NOMO-1 (cell line): ENCODE data around the gene CTPS2.
"Not testable (repeated sequence)": the region's sequence is repeated elsewhere in the genome, so short reads cannot be mapped to it uniquely, and the experiment has no call there.

Experiments
- DNase-seq, 2 experiments: peaks; one replicate each; lab custom pipeline; 2025; ENCODE audit not compliant: unreplicated experiment in 2 of 2; lab: John Stamatoyannopoulos, UW

CTPS2 gene

DNA sequence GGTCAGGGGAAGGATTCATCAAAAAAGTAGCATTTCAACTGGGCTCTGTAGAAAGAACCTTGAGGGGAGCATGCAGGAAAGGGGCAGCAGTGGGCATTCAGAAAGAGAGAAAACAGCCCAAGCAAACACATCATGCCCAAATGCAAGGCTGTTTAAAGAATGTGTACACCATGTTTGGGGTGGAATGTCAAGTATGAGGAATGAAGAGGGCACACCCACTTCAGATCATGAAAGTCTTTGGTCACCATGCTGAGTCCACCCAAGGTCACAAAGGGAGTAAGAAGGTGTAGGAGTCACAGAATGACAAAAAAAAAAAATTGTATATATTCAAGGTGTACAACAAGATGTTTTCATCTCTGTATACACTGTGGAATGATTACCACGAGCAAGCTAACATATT, 53.1 kb downstream of the CTPS2 start:
- DNase-seq = no peak

DNA sequence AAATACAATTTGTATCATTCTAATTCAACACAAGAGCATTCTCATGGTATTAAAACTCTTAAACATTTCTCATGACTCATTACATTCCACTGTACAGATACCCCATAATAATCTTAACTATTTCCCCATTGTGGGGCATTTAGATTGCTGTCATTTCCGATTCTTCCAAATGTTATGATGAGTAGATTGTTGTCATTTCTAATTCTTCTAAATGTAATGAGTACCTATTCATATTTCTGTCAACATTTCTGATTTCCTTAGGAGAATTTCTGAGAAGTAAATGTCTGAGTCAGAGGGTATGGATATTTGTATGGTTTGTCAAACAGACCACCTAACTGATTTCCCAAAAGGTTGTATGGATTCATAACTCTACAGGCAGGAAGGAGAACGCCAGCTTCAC, 54.2 kb downstream of the CTPS2 start:
- DNase-seq = no peak

DNA sequence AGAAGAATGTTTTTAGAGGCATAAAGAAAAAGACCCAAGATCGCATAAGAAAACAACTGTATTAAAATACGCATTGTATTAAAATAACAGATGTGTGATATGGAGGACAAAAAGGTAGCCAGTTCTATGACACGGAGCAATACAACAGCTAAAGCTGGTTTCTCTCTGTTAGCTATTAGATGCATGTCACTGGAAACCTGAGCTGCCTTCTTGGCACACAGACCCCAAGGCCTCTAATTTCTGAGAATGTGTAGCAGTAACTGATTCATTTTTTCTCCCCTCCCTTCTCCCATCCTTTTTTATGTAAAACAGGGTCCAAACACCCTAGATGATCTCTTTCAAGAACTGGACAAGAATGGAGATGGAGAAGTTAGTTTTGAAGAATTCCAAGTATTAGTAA, 58.4 kb downstream of the CTPS2 start:
- no peak for DNase-seq

DNA sequence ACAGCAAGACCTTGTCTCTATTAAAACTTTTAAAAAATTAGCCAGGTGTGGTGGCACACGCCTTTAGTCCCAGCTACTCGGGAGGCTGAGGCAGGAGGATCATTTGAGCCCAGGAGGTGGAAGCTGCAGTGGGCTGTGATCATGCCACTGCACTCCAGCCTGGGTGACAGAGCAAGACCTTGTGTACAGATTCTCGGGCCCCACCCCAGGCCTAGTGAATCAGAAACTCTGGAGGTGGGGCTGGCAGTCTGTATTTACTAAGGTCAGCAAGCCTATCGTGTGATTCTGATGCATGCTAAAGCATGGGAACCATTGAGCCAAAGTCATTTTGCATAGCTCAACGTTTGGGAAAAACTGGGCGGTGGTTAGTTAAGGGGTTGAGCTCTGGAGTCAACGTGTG, 59.0 kb downstream of the CTPS2 start:
- DNase-seq = no peak

DNA sequence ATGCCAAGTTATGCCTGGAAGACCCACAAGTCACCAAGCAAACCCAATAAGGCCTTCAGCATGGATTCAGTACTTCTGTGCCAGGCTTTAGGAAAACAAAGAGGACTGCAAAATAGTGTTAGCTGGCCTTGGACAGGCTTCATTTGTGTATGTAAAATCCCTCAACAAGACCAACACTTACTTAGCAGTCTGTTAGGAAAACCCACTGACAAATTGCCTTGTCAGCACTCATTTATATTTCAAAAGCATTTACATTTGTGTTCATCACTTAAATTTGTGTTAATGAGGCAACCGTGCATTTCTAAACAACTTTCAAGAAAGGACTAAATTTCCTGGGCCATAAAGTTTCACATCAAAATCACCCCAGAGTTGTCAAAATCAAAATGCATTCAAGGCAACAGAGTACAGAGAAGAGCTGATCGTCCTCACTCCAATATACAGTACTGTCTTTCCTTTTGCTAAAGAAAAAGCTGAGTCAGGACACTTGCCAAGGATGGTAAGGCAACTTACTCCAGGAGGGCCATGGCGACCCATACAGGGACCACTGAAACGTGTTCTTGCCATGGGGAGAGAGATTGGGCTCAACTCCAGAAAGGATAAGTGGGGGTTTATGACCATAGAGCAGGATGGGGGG, 61.0 kb downstream of the CTPS2 start:
- no peak for DNase-seq

DNA sequence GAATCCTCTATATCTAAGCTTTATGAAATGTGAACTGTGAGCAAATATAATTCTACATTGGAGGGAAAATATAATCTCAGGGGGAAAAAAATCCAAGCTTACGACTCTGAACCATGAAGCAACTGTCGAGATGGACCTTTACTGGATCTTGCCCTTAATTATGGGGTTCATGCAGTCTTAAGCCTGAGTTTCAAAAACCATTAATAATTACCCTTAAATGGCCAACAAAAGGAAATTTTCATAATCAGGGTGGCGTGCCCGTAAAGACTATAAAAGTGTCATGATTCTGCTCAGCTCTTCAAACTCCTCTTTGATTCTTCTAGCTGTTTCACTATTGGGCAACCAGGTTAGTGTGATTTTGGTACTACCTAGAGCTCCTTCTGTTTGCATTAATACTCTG, 62.6 kb downstream of the CTPS2 start, which contains the start of gene S100G:
Gene S100G (plus strand): TSS at position 301 of the 400 bp plus-strand sequence. CDS start 849 bp downstream, outside the sequence.
- no peak for DNase-seq

DNA sequence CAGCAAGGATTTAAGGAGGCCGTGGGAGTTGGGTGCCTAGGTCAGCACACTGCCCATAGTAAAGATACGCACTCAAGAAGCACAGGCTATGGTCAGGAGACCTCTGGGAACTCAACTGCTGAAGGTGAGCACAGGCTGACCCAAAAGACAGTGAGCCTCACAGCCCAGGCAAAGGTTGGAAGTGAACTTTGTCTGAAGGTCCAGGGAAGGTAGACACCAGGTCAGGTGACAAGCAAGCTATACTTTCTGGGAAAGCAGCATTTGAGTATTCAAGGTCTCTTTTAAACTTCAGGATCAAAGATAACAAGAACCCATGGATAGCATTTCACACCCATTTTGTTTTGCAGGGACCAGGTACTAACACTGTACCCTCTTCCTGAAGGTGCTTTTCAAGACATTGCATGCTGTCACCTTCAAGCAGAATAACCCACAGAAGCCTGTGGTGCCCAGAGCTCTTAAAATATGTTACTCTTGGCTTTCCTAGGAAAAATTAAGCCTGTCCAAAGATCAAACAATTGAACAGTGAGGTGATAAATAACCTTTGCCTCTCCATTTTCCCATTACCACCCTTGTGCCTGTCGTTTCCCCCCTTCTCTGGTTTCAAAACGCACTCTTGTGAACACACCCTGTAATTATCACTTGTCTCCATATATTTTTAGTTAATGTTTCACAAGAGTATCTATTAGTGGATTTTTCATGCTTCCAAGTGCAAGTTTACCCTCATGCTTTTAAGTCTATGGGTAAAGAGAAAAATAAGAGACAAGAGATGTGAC, 65.9 kb downstream of the CTPS2 start:
- peak; percentile 5 to 62 for DNase-seq

DNA sequence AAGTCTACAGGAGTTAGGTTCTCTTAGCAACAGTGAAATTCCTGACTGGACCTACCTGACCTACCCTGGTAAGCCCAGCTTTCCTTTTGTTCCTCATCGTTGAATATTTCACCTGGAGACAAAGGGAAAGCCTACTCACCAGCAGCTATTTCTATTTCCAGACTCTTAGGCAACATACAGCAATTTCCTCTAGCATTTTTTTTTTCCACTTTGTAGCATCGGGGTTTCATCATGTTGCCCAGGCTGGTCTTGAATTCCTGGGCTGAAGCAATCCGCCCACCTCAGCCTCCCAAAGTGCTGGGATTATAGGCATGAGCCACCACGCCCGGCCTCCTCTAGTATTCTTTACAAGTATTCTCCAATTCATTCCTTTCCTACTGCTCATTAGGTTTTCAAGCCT, 69.3 kb downstream of the CTPS2 start:
- peak; percentile 16 for DNase-seq

DNA sequence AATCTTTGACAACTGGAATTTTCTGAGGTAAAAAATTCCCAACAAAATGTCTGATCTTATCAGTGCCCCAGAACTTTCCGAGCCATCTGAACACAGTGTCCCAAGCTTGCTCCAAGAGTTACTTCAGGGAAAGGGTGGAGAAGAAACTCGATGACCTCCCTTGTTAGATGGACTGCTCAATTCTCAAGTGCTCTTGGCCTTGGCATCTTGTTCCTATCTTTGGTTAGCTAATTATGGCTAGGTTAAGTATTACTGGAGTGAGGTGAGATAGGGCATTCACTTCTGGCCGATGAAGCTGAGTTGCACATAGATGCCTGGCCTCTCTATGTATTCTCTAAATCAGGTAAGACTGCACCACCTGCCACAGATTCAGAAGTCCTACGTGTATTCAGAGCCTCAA, 71.6 kb downstream of the CTPS2 start:
- no peak for DNase-seq

DNA sequence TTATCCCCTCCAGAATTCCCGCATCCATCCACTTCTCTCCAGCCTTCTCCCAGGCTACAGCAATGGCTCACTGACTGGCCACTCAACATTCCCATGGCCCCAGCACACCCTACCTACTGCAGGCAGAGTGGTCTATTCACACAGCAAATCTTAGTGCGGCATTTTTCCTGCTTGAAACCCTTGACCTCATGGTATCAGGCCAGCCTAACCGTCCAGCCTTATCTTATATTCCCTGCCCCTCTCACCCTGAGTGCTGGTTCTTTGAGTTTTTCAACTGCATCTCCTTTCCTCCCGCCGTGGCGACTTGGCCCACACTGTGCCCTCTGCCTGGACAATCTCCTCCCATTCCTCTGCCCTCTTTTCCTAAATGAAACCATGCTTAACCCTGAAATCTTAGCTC, 72.5 kb downstream of the CTPS2 start:
- DNase-seq = no peak

DNA sequence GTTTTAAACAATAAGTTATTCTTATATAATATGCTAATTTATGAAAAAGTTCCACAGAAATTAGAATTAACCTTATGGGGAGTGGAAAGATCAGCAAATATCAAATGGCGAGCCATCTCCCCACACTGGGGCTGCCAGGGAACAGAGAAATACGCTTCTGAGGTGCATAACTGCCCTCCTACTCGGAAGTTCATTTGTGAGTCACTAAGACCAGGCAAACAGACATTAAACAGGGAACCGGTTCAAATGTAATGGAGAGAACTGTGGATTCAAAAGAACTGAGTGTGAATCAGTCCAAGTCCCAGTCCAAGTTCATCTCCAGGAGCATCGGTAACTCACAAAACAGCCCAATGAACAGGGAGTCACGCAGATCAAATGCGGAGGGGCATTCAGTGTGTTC, 73.9 kb downstream of the CTPS2 start:
- DNase-seq = no peak

DNA sequence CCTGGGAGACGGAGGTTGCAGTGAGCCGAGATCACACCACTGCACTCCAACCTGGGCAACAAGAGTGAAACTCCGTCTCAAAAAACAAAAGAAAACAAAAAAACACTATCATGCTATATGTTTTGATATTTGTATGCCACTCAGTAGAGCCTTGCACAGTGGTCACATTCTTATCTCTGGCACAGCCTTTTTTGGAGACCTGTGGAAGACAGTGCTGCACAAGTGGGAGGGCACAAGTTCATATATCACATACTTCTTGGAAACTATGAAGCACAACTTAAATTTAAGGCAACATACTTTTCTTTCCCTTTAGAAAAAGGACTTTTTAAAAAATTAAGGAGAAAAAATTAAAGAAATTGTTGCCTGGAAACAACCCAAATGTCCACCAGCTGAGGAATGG, 76.9 kb downstream of the CTPS2 start:
- no peak for DNase-seq

DNA sequence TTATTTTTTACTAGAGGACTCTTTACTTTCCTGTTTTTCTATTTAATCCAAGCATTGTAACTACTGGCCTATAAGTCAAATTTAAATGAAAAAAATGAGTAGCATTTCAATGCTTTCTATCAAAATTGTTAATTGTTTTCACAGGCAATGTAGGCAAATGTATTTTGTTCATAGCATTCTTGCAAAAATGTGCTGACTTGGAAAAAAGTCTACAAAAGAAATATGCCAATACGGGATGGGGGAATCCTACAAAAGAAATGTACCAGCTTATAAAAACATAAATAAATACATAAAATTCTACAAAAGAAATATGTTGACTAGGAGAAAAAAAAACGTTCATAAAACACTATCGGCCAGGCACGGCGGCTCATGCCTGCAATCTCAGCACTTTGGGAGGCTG, 77.4 kb downstream of the CTPS2 start:
- DNase-seq = no peak

DNA sequence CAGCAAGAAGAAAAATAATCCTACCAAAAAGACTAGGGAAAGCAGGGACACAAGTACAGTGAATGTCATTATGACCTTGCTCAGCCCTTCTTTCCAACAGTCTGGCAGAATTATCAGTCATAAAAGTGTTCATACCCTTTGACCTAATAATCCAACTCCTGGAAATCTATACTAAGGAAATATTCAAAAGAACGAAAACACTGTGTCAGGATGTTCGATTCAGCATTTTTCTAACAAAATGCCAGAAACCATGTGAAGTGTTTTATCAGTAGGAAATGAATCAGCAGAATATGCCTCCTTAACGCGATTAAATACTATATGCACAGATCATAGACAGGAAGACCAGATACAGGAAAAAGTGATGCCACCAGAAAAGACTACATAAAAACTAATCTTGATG, 78.7 kb downstream of the CTPS2 start:
- DNase-seq = no peak

DNA sequence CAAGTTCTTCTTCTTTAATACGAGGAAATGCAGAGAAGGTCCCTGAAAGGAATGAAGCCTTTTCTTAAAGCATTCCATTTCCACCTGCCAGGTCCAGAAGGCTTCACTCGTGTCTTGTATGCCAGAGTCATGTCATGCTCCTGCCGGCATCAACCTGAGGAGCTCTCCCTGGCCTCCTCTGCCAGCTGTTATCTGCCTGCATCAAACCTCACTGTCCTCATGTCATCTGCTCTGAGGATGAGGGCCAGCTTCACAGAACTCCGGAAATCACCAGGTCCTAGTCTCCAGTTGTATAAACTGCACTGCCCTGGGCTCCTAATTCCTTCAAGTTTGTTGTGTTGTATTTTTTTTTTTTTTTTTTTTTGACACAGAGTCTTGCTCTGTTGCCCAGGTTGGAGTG, 82.6 kb downstream of the CTPS2 start:
- no peak for DNase-seq

DNA sequence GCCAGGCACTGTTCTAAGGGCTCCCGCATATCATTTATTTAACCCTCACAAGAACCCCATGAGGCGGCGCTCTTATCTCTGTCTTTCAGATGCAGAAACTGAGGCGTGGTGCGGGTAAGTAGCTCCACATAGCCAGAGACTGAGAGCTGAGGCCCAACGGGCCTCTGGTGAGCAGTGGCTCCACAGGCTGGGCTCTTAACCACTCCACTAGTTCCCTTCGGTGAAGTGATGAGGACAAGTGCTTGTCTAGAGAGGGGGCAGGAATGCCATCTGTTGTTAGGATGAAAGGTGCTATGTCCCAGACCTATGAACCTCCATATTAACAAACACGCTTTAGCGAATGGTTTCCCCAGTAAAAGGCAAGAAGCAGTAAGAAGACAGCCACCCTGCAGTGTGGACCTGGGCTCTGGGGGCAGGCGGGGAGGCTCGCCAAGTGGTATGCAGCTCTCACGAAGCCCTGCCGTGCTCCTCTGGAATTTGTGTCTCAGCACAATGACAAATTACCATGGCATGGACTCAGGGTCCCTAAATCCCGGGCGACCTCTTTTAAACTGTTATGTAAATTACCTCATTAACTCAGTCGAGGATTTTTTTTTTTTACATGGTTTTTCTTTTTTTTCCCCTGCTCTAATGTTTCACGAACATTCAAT, 83.4 kb downstream of the CTPS2 start:
- no peak for DNase-seq

DNA sequence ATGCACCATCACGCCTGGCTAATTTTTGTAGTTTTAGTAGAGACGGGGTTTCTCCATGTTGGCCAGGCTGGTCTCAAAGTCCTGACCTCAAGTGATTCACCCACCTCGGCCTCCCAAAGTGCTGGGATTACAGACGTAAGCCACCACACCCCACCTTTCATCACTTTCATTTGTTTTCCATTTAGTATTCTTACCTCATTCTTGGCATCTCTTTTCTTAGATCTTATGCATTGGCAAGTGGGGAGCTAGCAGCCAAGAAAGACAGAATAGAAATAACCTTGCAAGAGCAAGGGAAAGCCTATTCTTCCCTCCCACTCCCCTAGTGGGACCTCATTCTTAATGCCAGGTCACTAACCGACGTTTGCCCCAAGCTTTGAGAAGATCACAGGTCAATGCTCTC, 84.0 kb downstream of the CTPS2 start:
- not testable (repeated sequence) for DNase-seq

DNA sequence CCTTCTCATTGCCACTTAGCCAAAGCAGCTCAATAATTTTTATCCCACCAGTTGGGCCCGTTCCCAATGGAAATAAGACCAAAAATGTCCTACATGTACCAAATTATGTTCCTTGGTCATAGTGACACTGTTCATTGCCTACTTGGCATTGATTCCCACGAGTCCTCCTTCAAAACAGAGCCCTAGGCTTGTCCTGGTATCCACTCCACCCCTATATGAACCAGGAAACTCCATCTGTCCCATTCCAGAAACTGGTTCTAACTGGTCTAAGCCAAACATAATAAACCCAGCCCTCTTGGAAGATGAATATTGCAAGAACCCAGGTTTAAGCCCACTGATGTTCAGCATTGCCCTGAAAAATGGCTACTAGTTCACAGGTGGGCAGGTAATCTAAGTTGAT, 93.4 kb downstream of the CTPS2 start:
- DNase-seq = no peak

DNA sequence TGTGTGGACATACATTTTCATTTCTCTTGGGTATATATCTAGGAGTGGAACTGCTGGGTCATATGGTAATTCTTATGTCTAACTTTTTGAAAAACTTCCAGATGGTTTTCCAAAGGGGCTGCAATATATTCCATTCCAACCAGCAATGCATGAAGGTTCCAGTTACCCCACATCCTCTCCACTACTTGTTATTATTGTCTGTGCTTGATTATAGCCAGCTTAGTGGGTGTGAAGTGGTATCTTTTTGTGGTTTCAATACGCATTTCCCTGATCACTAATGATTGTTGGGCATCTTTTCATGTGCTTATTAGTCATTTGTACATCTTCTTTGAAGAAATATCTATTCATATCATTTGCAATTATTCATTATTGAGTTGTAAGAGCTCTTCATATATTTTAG, 94.0 kb downstream of the CTPS2 start:
- no peak for DNase-seq

DNA sequence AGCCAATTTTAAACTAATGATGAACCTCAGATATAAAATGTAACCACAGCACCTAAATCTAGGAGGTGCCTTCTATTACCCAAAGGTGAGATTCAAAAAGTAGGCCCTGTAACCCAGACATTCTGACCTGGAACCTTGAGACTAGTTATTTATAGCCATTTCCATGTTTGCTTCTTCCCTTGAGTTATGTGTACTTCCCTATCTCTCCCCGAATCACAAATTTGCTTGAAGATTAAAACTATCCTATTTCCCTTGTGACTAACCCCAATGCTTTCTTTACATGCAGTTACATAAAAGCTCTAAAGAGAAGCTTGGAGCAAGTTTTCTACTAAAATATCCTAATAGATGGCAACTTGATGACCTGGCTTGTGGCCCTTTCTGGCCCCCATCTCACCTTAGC, 95.1 kb downstream of the CTPS2 start:
- no peak for DNase-seq

DNA sequence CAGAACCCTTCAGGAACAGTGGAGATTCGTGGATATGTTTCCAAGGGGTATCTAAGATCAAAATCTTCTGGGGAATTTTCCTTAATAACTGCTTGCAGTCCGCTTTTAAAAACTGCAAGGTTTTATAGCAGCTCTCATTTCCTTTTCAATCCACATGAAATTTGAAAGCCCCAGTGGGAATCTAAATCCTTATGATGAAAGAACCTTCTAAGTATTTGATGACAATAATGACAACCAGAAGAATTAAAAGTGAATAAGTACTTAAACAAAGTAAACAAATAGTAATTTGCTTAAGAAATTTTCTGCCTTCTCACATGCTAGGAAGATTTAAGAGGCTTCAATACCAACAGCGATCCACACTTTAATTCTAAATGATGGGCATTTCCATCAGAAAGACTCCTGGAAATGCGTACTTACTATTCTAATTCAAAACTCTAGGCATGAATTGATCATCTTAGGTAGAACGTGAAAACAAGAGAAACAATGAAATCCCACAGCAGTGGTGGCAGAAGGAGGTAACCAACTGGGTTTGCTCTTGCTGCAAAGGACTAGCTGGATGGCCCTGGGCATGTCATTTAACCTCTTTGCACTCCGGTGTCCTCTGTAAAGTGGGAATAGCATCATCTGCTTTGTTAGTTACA, 100.1 kb downstream of the CTPS2 start:
- no peak for DNase-seq

DNA sequence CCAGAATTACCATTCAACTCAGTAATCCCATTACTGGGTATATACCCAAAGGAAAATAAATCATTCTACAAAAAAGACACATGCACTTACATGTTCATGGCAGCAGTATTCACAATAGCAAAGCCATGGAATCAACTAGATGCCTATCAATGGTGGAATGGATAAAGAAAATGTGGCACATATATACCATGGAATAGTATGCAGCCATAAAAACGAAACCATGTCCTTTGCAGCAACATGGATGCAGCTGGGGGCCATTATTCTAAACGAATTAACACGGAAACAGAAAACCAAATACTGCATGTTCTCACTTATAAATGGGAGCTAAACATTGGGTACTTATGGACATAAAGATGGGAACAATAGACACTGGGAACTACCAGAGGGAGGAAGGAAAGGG, 101.8 kb downstream of the CTPS2 start:
- not testable (repeated sequence) for DNase-seq
